ENCODE data around the gene NDUFB1. TPM values are rescaled to one million over a fixed set of nuclear protein-coding genes. Genes with fewer than 3 reads are reported as not detected.

Gene NDUFB1
- total RNA-seq, result 100 to 1,000 TPM in 2 of 4 donors, 10 to 100 TPM in 2; 31.4 to 434 (median 161) TPM

DNA sequence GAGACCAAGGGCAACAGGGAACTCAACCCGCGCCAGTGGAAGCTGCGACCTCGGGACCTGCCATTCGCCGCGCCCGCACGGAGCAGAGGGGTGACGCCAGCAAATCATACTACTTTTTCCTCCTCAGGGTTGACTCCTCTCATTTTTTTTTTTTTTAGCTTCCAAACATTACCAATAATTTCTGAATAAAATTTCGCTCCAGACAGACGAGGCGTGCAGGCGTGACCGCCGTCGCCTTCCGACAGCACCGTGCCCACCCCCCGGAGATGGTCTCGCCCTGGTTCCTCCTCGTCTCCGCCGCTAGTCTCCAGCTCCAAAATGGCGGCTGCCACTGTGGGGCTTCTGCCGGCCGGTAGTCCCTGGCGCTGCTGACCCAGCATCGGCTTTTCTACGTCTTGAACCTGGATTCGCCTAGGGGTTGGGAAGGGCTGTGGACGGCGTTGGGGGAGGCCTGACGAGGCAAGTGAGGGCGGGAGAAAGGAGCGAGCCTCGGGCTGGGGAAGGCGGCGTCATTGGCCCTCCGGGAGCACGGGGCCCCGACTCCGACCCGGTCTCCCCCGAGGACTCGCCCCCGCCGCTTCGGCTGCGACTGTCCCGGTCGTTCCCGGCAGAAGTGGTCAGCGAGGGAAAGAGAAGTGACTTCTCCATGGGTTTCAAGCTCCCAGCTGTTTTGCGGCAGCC is at the start of gene NDUFB1, which contains the start of gene CPSF2:
NDUFB1 (minus strand) TSS at position 37 of the 681 bp plus-strand sequence. CDS start 4,069 bp downstream, outside the sequence.
CPSF2 (plus strand) TSS at position 300 of the 681 bp plus-strand sequence. CDS start 9,016 bp downstream, outside the sequence.
- H3K27me3 ChIP-seq, result no peaks in the 10 kb centered on the region
- peaks cover 10 to 52% (median 17%) of the 10 kb centered on the region in 4 donors for H3K4me1 ChIP-seq
- H3K9me3 ChIP-seq, result no peaks in the 10 kb centered on the region
- H3K27ac ChIP-seq, result peak within 1 kb of the TSS; percentile 88 to 97 (median 96)
- TF ChIP-seq, protein P1, sequence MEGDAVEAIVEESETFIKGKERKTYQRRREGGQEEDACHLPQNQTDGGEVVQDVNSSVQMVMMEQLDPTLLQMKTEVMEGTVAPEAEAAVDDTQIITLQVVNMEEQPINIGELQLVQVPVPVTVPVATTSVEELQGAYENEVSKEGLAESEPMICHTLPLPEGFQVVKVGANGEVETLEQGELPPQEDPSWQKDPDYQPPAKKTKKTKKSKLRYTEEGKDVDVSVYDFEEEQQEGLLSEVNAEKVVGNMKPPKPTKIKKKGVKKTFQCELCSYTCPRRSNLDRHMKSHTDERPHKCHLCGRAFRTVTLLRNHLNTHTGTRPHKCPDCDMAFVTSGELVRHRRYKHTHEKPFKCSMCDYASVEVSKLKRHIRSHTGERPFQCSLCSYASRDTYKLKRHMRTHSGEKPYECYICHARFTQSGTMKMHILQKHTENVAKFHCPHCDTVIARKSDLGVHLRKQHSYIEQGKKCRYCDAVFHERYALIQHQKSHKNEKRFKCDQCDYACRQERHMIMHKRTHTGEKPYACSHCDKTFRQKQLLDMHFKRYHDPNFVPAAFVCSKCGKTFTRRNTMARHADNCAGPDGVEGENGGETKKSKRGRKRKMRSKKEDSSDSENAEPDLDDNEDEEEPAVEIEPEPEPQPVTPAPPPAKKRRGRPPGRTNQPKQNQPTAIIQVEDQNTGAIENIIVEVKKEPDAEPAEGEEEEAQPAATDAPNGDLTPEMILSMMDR (IDR thresholded peaks at IDR 0.05), result peak in 3 of 5 experiments; percentile 4 to 49 (median 39)
- peak; percentile 67 to 81 (median 78) for TF ChIP-seq POLR2AphosphoS5 (IDR thresholded peaks at IDR 0.05)
- TF ChIP-seq POLR2A (IDR thresholded peaks at IDR 0.05), result peak; percentile 71
- TF ChIP-seq EP300 (IDR thresholded peaks at IDR 0.05; ENCODE audit: low read depth), result no peak
- peaks cover 0 to 15% (median 0%) of the 10 kb centered on the region in 4 donors for H3K36me3 ChIP-seq
- 0% methylated on average over 7 to 53 of the region's 55 CpGs for WGBS, 2 donors (ENCODE audit: low coverage in 1 of 2)
- intact Hi-C loops (cut with DNase I; ENCODE audit: low total_unique reads) (no loop called here), in situ Hi-C loops (cut with MboI; ENCODE audit: low pct_ligation_motif_present in 1 of 4, low pct_unique_long_range_greater_than_20kb in 1 of 4, low sequenced_read_pairs in 3 of 4) (no loop called here)
- H3K4me3 ChIP-seq, result peak within 1 kb of the TSS; percentile 80 to 97 (median 92)
- peak; percentile 85 for DNase-seq

DNA sequence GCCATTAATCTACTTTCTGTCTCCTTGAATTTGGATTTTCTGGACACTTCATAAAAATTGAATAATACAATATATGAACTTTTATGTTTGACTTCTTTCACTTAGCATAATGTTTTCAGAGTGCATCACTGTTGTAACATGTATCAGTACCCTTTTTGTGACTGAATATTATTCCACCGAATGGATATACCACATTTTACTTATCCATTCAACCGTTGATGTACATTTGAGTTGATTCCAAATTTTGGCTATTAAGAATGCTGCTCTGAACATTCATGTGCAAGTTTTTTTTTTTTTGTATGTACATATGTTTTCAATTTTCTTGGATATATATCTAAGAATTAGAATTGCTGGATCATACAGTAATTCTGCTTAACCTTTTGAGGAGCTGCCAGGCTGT is 43.5 kb upstream of the NDUFB1 start:
- DNase-seq, result no peak
- Histone ChIP-seq H3K36me3 (peaks cover 0 to 52% (median 22%) of the 10 kb centered on the region in 4 donors), H3K27ac (no peak overlapping the region), H3K9me3 (peaks cover 4 to 7% of the 10 kb centered on the region in 2 donors), H3K27me3 (no peaks in the 10 kb centered on the region), H3K4me1 (no peaks in the 10 kb centered on the region), H3K4me3 (no peak overlapping the region)
- in situ Hi-C loops (cut with MboI; ENCODE audit: low pct_ligation_motif_present in 1 of 4, low pct_unique_long_range_greater_than_20kb in 1 of 4, low sequenced_read_pairs in 3 of 4) (no loop called here), intact Hi-C loops (cut with DNase I; ENCODE audit: low total_unique reads) (no loop called here)
- WGBS, 2 donors (ENCODE audit: low coverage in 1 of 2), result 96 to 100% methylated on average over 2 of the region's 2 CpGs
- TF ChIP-seq POLR2A (IDR thresholded peaks at IDR 0.05) (no peak), POLR2AphosphoS5 (IDR thresholded peaks at IDR 0.05) (no peak), EP300 (IDR thresholded peaks at IDR 0.05; ENCODE audit: low read depth) (no peak)
- TF ChIP-seq, protein P1 (IDR thresholded peaks at IDR 0.05), result no peak

DNA sequence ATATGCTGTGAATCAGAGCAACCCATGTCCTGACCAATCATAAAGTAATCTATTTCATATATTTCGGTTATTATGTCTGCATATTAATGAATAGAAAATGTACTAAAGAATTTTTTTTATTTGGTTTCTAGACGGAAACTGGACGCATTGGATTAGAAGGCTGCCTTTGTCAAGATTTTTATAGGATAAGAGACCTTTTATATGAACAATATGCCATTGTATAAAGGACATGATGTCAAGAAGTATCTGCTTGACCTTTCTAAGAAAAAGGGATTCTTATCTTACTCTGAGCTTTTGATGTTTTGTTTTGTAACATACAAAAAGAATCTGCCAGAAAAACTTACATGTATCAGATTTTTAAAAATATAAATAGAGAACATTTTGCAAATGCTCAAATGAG is 40.0 kb upstream of the NDUFB1 start:
- no peak overlapping the region for H3K4me3 ChIP-seq

DNA sequence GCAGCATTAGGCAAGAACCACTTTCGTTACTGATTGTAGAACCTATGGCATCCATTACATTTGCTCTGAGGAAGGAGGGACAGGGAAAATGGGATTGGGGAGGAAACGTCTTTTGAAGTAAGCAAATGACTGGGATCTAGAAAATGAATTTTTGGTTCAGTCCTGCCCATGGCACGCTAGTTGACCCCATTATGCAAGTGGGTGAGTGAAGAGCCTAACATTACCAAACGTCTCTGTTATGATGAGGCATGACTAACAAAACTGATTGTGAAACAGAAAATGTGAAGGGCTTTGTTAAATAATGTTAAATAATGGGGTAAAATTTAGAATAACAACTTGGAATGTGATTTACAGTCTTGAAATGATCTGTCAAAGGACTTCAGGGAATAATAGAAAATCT is 39.1 kb upstream of the NDUFB1 start:
- no peaks in the 10 kb centered on the region for H3K27me3 ChIP-seq
- peaks cover 0 to 82% (median 40%) of the 10 kb centered on the region in 4 donors for H3K36me3 ChIP-seq
- H3K9me3 ChIP-seq, result peaks cover 4 to 7% of the 10 kb centered on the region in 2 donors
- in situ Hi-C loops (cut with MboI; ENCODE audit: low pct_ligation_motif_present in 1 of 4, low pct_unique_long_range_greater_than_20kb in 1 of 4, low sequenced_read_pairs in 3 of 4), result no loop called here
- TF ChIP-seq POLR2AphosphoS5 (IDR thresholded peaks at IDR 0.05) (no peak), POLR2A (IDR thresholded peaks at IDR 0.05) (no peak)
- TF ChIP-seq, protein P1 (IDR thresholded peaks at IDR 0.05), result no peak
- H3K4me3 ChIP-seq, result no peak overlapping the region
- intact Hi-C loops (cut with DNase I; ENCODE audit: low total_unique reads), result no loop called here
- H3K27ac ChIP-seq, result no peak overlapping the region
- H3K4me1 ChIP-seq, result no peaks in the 10 kb centered on the region
- 51 to 57% methylated on average over 3 to 4 of the region's 4 CpGs for WGBS, 2 donors (ENCODE audit: low coverage in 1 of 2)
- no peak for DNase-seq

More for the DNA sequence above, 40.0 kb upstream of the NDUFB1 start:
- no peak overlapping the region for H3K27ac ChIP-seq
- 76 to 84% methylated on average over 3 of the region's 3 CpGs for WGBS, 2 donors (ENCODE audit: low coverage in 1 of 2)
- H3K27me3 ChIP-seq, result no peaks in the 10 kb centered on the region
- in situ Hi-C loops (cut with MboI; ENCODE audit: low pct_ligation_motif_present in 1 of 4, low pct_unique_long_range_greater_than_20kb in 1 of 4, low sequenced_read_pairs in 3 of 4), result no loop called here
- H3K4me1 ChIP-seq, result no peaks in the 10 kb centered on the region
- TF ChIP-seq, protein P1 (IDR thresholded peaks at IDR 0.05), result no peak
- no peak for TF ChIP-seq POLR2A (IDR thresholded peaks at IDR 0.05)
- intact Hi-C loops (cut with DNase I; ENCODE audit: low total_unique reads), result no loop called here
- DNase-seq, result no peak
- peaks cover 4 to 7% of the 10 kb centered on the region in 2 donors for H3K9me3 ChIP-seq
- H3K36me3 ChIP-seq, result peaks cover 0 to 78% (median 36%) of the 10 kb centered on the region in 4 donors

All from transverse colon (tissue), 4 donors.